ENCODE data around the gene RAB30.
A peak's percentile ranks its signal among the peaks of the same experiment; 100 is the strongest.

RAB30 gene, protein sequence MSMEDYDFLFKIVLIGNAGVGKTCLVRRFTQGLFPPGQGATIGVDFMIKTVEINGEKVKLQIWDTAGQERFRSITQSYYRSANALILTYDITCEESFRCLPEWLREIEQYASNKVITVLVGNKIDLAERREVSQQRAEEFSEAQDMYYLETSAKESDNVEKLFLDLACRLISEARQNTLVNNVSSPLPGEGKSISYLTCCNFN

GRCh38 chr11:83071567-83072349 lies at the start of gene RAB30:
TSS of gene RAB30 (minus strand) at chr11:83071897. CDS start at chr11:82997316, 74,581 bp downstream.
- H3K79me2 ChIP-seq (ENCODE audit: low read length) = peaks cover 95% of the 10 kb centered on the region
- peaks cover 59% of the 10 kb centered on the region for H3K36me3 ChIP-seq (replicated peaks; ENCODE audit: low read depth, low read length)
- peaks cover 38% of the 10 kb centered on the region for H3K4me1 ChIP-seq (ENCODE audit: low read length)
- H3K27me3 ChIP-seq (ENCODE audit: low read depth, low read length) = no peaks in the 10 kb centered on the region
- peak within 1 kb of the TSS; percentile 96 for H3K27ac ChIP-seq (ENCODE audit: low read length)
- H3K9ac ChIP-seq (ENCODE audit: low read length) = peak within 1 kb of the TSS; percentile 95
- H3K4me2 ChIP-seq (ENCODE audit: low read length) = peak within 1 kb of the TSS; percentile 96
- no peak within 1 kb of the TSS for H2AFZ ChIP-seq (ENCODE audit: low read depth, low read length)
- H3K9me3 ChIP-seq (ENCODE audit: insufficient read depth, low read length) = no peaks in the 10 kb centered on the region
- peaks cover 26% of the 10 kb centered on the region for H4K20me1 ChIP-seq (ENCODE audit: insufficient read depth, low read length)
- H3K4me3 ChIP-seq (ENCODE audit: low read length) = peak within 1 kb of the TSS; percentile 89
- TF ChIP-seq, protein P1, sequence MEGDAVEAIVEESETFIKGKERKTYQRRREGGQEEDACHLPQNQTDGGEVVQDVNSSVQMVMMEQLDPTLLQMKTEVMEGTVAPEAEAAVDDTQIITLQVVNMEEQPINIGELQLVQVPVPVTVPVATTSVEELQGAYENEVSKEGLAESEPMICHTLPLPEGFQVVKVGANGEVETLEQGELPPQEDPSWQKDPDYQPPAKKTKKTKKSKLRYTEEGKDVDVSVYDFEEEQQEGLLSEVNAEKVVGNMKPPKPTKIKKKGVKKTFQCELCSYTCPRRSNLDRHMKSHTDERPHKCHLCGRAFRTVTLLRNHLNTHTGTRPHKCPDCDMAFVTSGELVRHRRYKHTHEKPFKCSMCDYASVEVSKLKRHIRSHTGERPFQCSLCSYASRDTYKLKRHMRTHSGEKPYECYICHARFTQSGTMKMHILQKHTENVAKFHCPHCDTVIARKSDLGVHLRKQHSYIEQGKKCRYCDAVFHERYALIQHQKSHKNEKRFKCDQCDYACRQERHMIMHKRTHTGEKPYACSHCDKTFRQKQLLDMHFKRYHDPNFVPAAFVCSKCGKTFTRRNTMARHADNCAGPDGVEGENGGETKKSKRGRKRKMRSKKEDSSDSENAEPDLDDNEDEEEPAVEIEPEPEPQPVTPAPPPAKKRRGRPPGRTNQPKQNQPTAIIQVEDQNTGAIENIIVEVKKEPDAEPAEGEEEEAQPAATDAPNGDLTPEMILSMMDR (IDR thresholded peaks at IDR 0.05; ENCODE audit: low read depth, low read length) = no peak
- TF ChIP-seq EZH2phosphoT487 (IDR thresholded peaks at IDR 0.05; ENCODE audit: low read depth) = no peak

DNA sequence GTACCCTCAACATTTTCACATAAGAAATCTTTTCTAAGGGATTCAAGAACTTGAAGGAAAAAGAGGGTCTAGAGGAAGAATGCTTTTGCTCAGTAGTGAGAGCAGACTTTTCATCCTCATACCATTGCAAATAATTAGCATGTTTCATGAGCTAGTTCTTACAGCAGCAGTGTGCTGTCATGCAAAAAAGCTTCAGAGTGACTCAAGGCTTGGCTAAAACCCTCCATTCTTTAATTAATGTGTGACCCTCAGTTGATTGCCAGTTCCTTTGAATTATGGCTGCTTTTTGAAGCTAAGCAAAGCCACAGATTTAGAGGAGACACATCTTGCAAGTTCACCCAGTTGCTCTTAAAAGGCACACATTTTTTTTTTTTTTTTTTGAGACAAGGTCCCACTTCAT lies 48.6 kb upstream of the RAB30 start:
- Histone ChIP-seq H3K4me3 (ENCODE audit: low read length) (no peak overlapping the region), H3K79me2 (ENCODE audit: low read length) (no peaks in the 10 kb centered on the region), H3K9me3 (ENCODE audit: insufficient read depth, low read length) (no peaks in the 10 kb centered on the region), H3K9ac (ENCODE audit: low read length) (no peak overlapping the region), H2AFZ (ENCODE audit: low read depth, low read length) (no peak overlapping the region), H3K27me3 (ENCODE audit: low read depth, low read length) (no peaks in the 10 kb centered on the region), H3K36me3 (replicated peaks; ENCODE audit: low read depth, low read length) (no peaks in the 10 kb centered on the region), H3K4me1 (ENCODE audit: low read length) (peaks cover 22% of the 10 kb centered on the region), H3K27ac (ENCODE audit: low read length) (no peak overlapping the region), H3K4me2 (ENCODE audit: low read length) (no peak overlapping the region), H4K20me1 (ENCODE audit: insufficient read depth, low read length) (no peaks in the 10 kb centered on the region)
- TF ChIP-seq EZH2phosphoT487 (IDR thresholded peaks at IDR 0.05; ENCODE audit: low read depth) = no peak
- TF ChIP-seq, protein P1 (IDR thresholded peaks at IDR 0.05; ENCODE audit: low read depth, low read length) = no peak

DNA sequence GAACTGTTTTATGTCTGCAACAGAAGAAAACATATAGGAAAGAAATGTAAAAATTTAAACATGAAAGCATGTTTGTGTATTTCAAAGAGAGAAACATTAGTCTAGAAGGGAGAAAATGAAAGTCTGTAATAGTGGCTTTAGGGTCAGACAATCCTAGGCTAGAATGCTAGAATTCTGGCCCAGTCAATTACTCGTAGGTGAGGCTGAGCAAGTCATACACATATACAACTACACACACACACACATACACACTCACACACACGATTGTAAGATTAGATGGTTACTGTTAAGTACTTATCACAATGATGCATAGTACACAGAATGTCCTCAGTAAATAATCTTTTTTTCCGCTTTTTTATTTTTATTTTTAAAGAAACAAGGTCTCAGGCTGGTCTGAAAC lies 47.5 kb upstream of the RAB30 start:
- H3K27me3 ChIP-seq (ENCODE audit: low read depth, low read length) = no peaks in the 10 kb centered on the region
- H3K4me3 ChIP-seq (ENCODE audit: low read length) = no peak overlapping the region
- no peaks in the 10 kb centered on the region for H3K36me3 ChIP-seq (replicated peaks; ENCODE audit: low read depth, low read length)
- H3K79me2 ChIP-seq (ENCODE audit: low read length) = no peaks in the 10 kb centered on the region
- H3K9me3 ChIP-seq (ENCODE audit: insufficient read depth, low read length) = no peaks in the 10 kb centered on the region
- H3K27ac ChIP-seq (ENCODE audit: low read length) = no peak overlapping the region
- H3K9ac ChIP-seq (ENCODE audit: low read length) = no peak overlapping the region
- H2AFZ ChIP-seq (ENCODE audit: low read depth, low read length) = no peak overlapping the region
- no peak overlapping the region for H3K4me2 ChIP-seq (ENCODE audit: low read length)
- TF ChIP-seq EZH2phosphoT487 (IDR thresholded peaks at IDR 0.05; ENCODE audit: low read depth) = no peak
- TF ChIP-seq, protein P1 (IDR thresholded peaks at IDR 0.05; ENCODE audit: low read depth, low read length) = no peak
- H4K20me1 ChIP-seq (ENCODE audit: insufficient read depth, low read length) = no peaks in the 10 kb centered on the region
- H3K4me1 ChIP-seq (ENCODE audit: low read length) = peaks cover 22% of the 10 kb centered on the region

- Histone ChIP-seq H2AFZ (ENCODE audit: low read depth, low read length) (no peak overlapping the region), H3K4me1 (ENCODE audit: low read length) (peaks cover 22% of the 10 kb centered on the region), H3K9ac (ENCODE audit: low read length) (no peak overlapping the region), H3K27ac (ENCODE audit: low read length) (no peak overlapping the region), H3K79me2 (ENCODE audit: low read length) (no peaks in the 10 kb centered on the region), H3K36me3 (replicated peaks; ENCODE audit: low read depth, low read length) (no peaks in the 10 kb centered on the region), H3K4me3 (ENCODE audit: low read length) (no peak overlapping the region), H3K4me2 (ENCODE audit: low read length) (no peak overlapping the region), H4K20me1 (ENCODE audit: insufficient read depth, low read length) (no peaks in the 10 kb centered on the region), H3K27me3 (ENCODE audit: low read depth, low read length) (no peaks in the 10 kb centered on the region), H3K9me3 (ENCODE audit: insufficient read depth, low read length) (no peaks in the 10 kb centered on the region)
- TF ChIP-seq EZH2phosphoT487 (IDR thresholded peaks at IDR 0.05; ENCODE audit: low read depth) = no peak
- TF ChIP-seq, protein P1 (IDR thresholded peaks at IDR 0.05; ENCODE audit: low read depth, low read length) = no peak
These were observed 47.1 kb upstream of the RAB30 start for GRCh38 chr11:83118814-83119213.
